Naive thymus-derived CD8-positive, alpha-beta T cell (primary cell): ENCODE results near the gene LRRC8D. TPM values are rescaled to one million over a fixed set of nuclear protein-coding genes. Genes with fewer than 3 reads are reported as not detected.

Experiments used
- ATAC-seq, 2 donors: fragments of 150-1000 bp; cut with Tn5 transposase in 1 of 2; sonication (Bioruptor Pico), chemical (Tn5 transposase) in 1 of 2; 1 replicate in 1 of 2; 2 replicates in 1 of 2; pipeline ENCODE4 v1.10.0; 2021; ENCODE audit warnings: mild to moderate bottlenecking in 2 of 2, moderate library complexity in 2 of 2
- POLR2A ChIA-PET: fragments of 350-600 bp; sonication (Branson Sonifier 250); formaldehyde crosslinking; loops from one replicate; lab custom pipeline; 2021; ENCODE audit warnings: antibody characterized with exemption; lab: Charles Lee
- DNase-seq, 10 donors: peaks; one replicate each; pipeline versions ENCODE4 v3.0.0 to v3.0.0-alpha.2; 2020 to 2022
- H3K27ac Mint-ChIP-seq, 10 donors: one replicate each; pipeline ENCODE4 v1.8.0; 2020 to 2022; ENCODE audit warnings: mild to moderate bottlenecking in 10 of 10, mixed read lengths in 10 of 10, moderate library complexity in 4 of 10, inconsistent platforms in 1 of 10
- H3K27me3 Mint-ChIP-seq, 5 donors: one replicate each; pipeline ENCODE4 v1.8.0; 2021 to 2022; ENCODE audit warnings: mixed read lengths in 5 of 5
- H3K36me3 Mint-ChIP-seq, 3 donors: one replicate each; pipeline ENCODE4 v1.8.0; 2020 to 2022; ENCODE audit warnings: mixed read lengths in 3 of 3, mild to moderate bottlenecking in 2 of 3, inconsistent platforms in 1 of 3
- H3K4me1 Mint-ChIP-seq, 4 donors: one replicate each; pipeline ENCODE4 v1.8.0; 2021 to 2022; ENCODE audit warnings: mixed read lengths in 4 of 4
- H3K4me3 Mint-ChIP-seq, 10 donors: one replicate each; pipeline ENCODE4 v1.8.0; 2020 to 2022; ENCODE audit warnings: mild to moderate bottlenecking in 10 of 10, mixed read lengths in 10 of 10, moderate library complexity in 6 of 10, inconsistent platforms in 1 of 10
- H3K9me3 Mint-ChIP-seq, 9 donors: one replicate each; pipeline ENCODE4 v1.8.0; 2020 to 2022; ENCODE audit warnings: mixed read lengths in 9 of 9, mild to moderate bottlenecking in 3 of 9, inconsistent platforms in 1 of 9, moderate library complexity in 1 of 9
- polyA plus RNA-seq, 3 donors: library from polyadenylated mRNA; unstranded; fragments of 300-500 nt; fragmentation: Illumina TruSeq; gene quantifications; one replicate each; pipeline ENCODE4 v1.2.3, GENCODE V29; 2021
- total RNA-seq, 8 experiments: library from RNA in 2 of 8; stranded (reverse) in 2 of 8; gene quantifications; one replicate each; pipeline ENCODE4 v1.2.3 and lab custom pipeline; 2021 to 2026

The LRRC8D gene
- total and polyA plus RNA-seq, 5 experiments from 2014 or later: 37.1 to 60.0 (median 42.3) TPM

- H3K27ac Mint-ChIP-seq: peak overlapping the region in 4 of 10 donors; percentile 3 to 73 (median 34)
- ATAC-seq (no peak), DNase-seq (no peak)
- peaks cover 21 to 83% (median 71%) of the 10 kb centered on the region in 4 donors for H3K4me1 Mint-ChIP-seq
- POLR2A ChIA-PET: no interaction called here
- H3K9me3 Mint-ChIP-seq: no peaks in the 10 kb centered on the region
- no peaks in the 10 kb centered on the region for H3K27me3 Mint-ChIP-seq
- no peak overlapping the region for H3K4me3 Mint-ChIP-seq
- peaks cover 0 to 35% (median 11%) of the 10 kb centered on the region in 3 donors for H3K36me3 Mint-ChIP-seq
Measured at GRCh38 chr1:89904219-89904980, 83.6 kb downstream of the LRRC8D start.

- H3K9me3 Mint-ChIP-seq: no peaks in the 10 kb centered on the region
- H3K27ac Mint-ChIP-seq: peak overlapping the region in 5 of 10 donors; percentile 13 to 80 (median 21)
- DNase-seq (no peak), ATAC-seq (no peak)
- peaks cover 0 to 26% (median 11%) of the 10 kb centered on the region in 3 donors for H3K36me3 Mint-ChIP-seq
- H3K4me1 Mint-ChIP-seq: peaks cover 14 to 74% (median 62%) of the 10 kb centered on the region in 4 donors
- H3K27me3 Mint-ChIP-seq: no peaks in the 10 kb centered on the region
- H3K4me3 Mint-ChIP-seq: peak overlapping the region in 1 of 10 donors; percentile 22
- POLR2A ChIA-PET: interaction anchor here (1.8 kb wide), 1 partner anchor 12 kb away, joined by 5 read pairs; no protein-coding TSS in a partner anchor
Measured at GRCh38 chr1:89905395-89906058, 84.7 kb downstream of the LRRC8D start.

- POLR2A ChIA-PET: interaction anchor here (1.8 kb wide), 1 partner anchor 12 kb away, joined by 5 read pairs; no protein-coding TSS in a partner anchor
- Mint-ChIP-seq H3K4me1 (peaks cover 14 to 70% (median 63%) of the 10 kb centered on the region in 4 donors), H3K27ac (peak overlapping the region in 1 of 10 donors; percentile 45)
Measured at GRCh38 chr1:89906088-89906487, 85.3 kb downstream of the LRRC8D start.

GRCh38 chr1:89907727-89908212, 86.9 kb downstream of the LRRC8D start:
- H3K4me1 Mint-ChIP-seq: peaks cover 22 to 70% (median 65%) of the 10 kb centered on the region in 4 donors
- H3K4me3 Mint-ChIP-seq: no peak overlapping the region
- DNase-seq (no peak), ATAC-seq (no peak)
- peak overlapping the region in 3 of 10 donors; percentile 7 to 58 (median 27) for H3K27ac Mint-ChIP-seq
- no peaks in the 10 kb centered on the region for H3K27me3 Mint-ChIP-seq
- POLR2A ChIA-PET: no interaction called here
- H3K9me3 Mint-ChIP-seq: no peaks in the 10 kb centered on the region
- H3K36me3 Mint-ChIP-seq: peaks cover 0 to 31% (median 16%) of the 10 kb centered on the region in 3 donors

More at GRCh38 chr1:89906088-89906487, 85.3 kb downstream of the LRRC8D start:
- DNase-seq (no peak), ATAC-seq (no peak)
- H3K4me3 Mint-ChIP-seq: no peak overlapping the region
- no peaks in the 10 kb centered on the region for H3K9me3 Mint-ChIP-seq
- H3K36me3 Mint-ChIP-seq: peaks cover 0 to 26% (median 14%) of the 10 kb centered on the region in 3 donors
- H3K27me3 Mint-ChIP-seq: no peaks in the 10 kb centered on the region

- DNase-seq (no peak), ATAC-seq (no peak)
- peaks cover 23 to 70% (median 65%) of the 10 kb centered on the region in 4 donors for H3K4me1 Mint-ChIP-seq
- no peak overlapping the region for H3K4me3 Mint-ChIP-seq
- POLR2A ChIA-PET: interaction anchor here (0.5 kb wide), 1 partner anchor 81 kb away, joined by 3 read pairs; no protein-coding TSS in a partner anchor
- no peaks in the 10 kb centered on the region for H3K9me3 Mint-ChIP-seq
- H3K36me3 Mint-ChIP-seq: peaks cover 0 to 33% (median 16%) of the 10 kb centered on the region in 3 donors
- no peaks in the 10 kb centered on the region for H3K27me3 Mint-ChIP-seq
- peak overlapping the region in 6 of 10 donors; percentile 10 to 89 (median 59) for H3K27ac Mint-ChIP-seq
Measured at GRCh38 chr1:89908273-89908671, 87.4 kb downstream of the LRRC8D start.

- no peaks in the 10 kb centered on the region for H3K27me3 Mint-ChIP-seq
- H3K9me3 Mint-ChIP-seq: no peaks in the 10 kb centered on the region
- H3K4me3 Mint-ChIP-seq: no peak overlapping the region
- peaks cover 0 to 35% (median 16%) of the 10 kb centered on the region in 3 donors for H3K36me3 Mint-ChIP-seq
- H3K4me1 Mint-ChIP-seq: peaks cover 24 to 67% (median 64%) of the 10 kb centered on the region in 4 donors
- no peak for ATAC-seq
- no peak for DNase-seq
- H3K27ac Mint-ChIP-seq: peak overlapping the region in 7 of 10 donors; percentile 3 to 89 (median 50)
- POLR2A ChIA-PET: interaction anchor here (0.5 kb wide), 1 partner anchor 81 kb away, joined by 3 read pairs; no protein-coding TSS in a partner anchor
Measured at GRCh38 chr1:89908672-89909436, 88.0 kb downstream of the LRRC8D start.

- DNase-seq (no peak), ATAC-seq (no peak)
- H3K4me3 Mint-ChIP-seq: no peak overlapping the region
- H3K36me3 Mint-ChIP-seq: peaks cover 0 to 37% (median 15%) of the 10 kb centered on the region in 3 donors
- no peaks in the 10 kb centered on the region for H3K27me3 Mint-ChIP-seq
- peaks cover 23 to 68% (median 58%) of the 10 kb centered on the region in 4 donors for H3K4me1 Mint-ChIP-seq
- H3K27ac Mint-ChIP-seq: no peak overlapping the region
- POLR2A ChIA-PET: no interaction called here
- no peaks in the 10 kb centered on the region for H3K9me3 Mint-ChIP-seq
Measured at GRCh38 chr1:89910268-89910667, 89.4 kb downstream of the LRRC8D start.

- H3K4me1 Mint-ChIP-seq: peaks cover 20 to 63% (median 54%) of the 10 kb centered on the region in 4 donors
- no peak for DNase-seq
- H3K27ac Mint-ChIP-seq: peak overlapping the region in 2 of 10 donors; percentile 25 to 32
- no peaks in the 10 kb centered on the region for H3K9me3 Mint-ChIP-seq
- POLR2A ChIA-PET: interaction anchor here (0.7 kb wide), 1 partner anchor 445 kb away, joined by 3 read pairs; no protein-coding TSS in a partner anchor
- peaks cover 0 to 36% (median 15%) of the 10 kb centered on the region in 3 donors for H3K36me3 Mint-ChIP-seq
- no peak overlapping the region for H3K4me3 Mint-ChIP-seq
- H3K27me3 Mint-ChIP-seq: no peaks in the 10 kb centered on the region
- ATAC-seq: no peak
Measured at GRCh38 chr1:89910780-89911179, 89.9 kb downstream of the LRRC8D start.

GRCh38 chr1:89911191-89911991, 90.6 kb downstream of the LRRC8D start:
- DNase-seq: no peak

GRCh38 chr1:89912073-89912472, 91.2 kb downstream of the LRRC8D start:
- peaks cover 22 to 65% (median 46%) of the 10 kb centered on the region in 4 donors for H3K4me1 Mint-ChIP-seq
- no peaks in the 10 kb centered on the region for H3K9me3 Mint-ChIP-seq
- peak overlapping the region in 5 of 10 donors; percentile 0 to 82 (median 43) for H3K27ac Mint-ChIP-seq
- no peaks in the 10 kb centered on the region for H3K27me3 Mint-ChIP-seq
- DNase-seq (no peak), ATAC-seq (no peak)
- POLR2A ChIA-PET: no interaction called here
- H3K4me3 Mint-ChIP-seq: no peak overlapping the region
- peaks cover 0 to 43% (median 15%) of the 10 kb centered on the region in 3 donors for H3K36me3 Mint-ChIP-seq

More at GRCh38 chr1:89911191-89911991, 90.6 kb downstream of the LRRC8D start:
- no peaks in the 10 kb centered on the region for H3K9me3 Mint-ChIP-seq
- peaks cover 0 to 39% (median 15%) of the 10 kb centered on the region in 3 donors for H3K36me3 Mint-ChIP-seq
- no peak overlapping the region for H3K4me3 Mint-ChIP-seq
- no peaks in the 10 kb centered on the region for H3K27me3 Mint-ChIP-seq
- ATAC-seq: no peak
- peaks cover 20 to 59% (median 50%) of the 10 kb centered on the region in 4 donors for H3K4me1 Mint-ChIP-seq
- peak overlapping the region in 4 of 10 donors; percentile 0 to 82 (median 32) for H3K27ac Mint-ChIP-seq
- POLR2A ChIA-PET: interaction anchor here (0.7 kb wide), 1 partner anchor 445 kb away, joined by 3 read pairs; no protein-coding TSS in a partner anchor
